ENCODE measurements around the gene RAI1.

The RAI1 gene

DNA sequence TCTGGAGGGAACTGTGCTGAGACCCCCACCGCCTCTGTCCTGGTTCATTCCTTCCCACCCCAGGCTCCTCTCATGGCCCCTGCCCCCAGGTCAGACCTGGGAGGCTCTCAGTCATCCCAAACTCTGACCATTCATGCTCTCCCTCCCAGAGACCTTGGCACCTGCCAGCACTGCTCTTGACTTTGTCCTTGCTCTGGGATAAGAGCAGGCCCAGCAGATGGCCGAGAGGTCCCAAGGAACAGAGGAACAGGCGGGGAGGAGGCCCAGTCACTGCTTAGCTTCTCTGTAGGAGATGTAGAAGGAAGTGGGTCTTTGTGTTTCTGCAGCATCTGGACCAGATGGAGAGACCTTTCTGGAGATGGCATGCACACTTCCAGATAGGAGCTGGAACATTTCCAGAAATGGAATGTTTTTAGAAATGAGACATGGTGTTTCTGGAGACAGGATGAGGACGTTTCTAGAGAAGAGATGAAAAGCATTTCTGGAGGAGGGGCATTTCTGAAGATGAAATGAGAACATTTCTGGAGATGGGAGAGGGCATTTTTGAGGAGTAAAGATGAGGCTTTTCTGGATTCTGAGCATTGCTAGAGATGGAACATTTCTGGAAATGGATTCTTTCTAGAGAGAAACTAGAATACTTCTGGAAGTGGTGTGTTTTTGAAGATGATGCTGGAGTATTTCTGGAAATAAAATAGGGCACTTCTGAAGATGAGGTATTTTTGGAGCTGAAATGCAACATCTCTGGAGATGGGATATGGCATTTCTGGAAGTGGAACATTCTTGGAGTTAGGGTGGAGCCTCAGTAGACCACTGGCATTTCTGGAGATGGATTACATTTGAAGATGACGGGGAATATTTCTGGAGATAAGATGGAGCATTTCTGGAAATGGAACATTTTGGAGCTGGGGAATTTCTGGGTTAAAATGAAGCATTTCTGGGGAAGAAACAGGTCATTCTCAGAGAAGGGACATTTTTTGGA is 55.2 kb downstream of the RAI1 start:
- no peak for DNase-seq

DNA sequence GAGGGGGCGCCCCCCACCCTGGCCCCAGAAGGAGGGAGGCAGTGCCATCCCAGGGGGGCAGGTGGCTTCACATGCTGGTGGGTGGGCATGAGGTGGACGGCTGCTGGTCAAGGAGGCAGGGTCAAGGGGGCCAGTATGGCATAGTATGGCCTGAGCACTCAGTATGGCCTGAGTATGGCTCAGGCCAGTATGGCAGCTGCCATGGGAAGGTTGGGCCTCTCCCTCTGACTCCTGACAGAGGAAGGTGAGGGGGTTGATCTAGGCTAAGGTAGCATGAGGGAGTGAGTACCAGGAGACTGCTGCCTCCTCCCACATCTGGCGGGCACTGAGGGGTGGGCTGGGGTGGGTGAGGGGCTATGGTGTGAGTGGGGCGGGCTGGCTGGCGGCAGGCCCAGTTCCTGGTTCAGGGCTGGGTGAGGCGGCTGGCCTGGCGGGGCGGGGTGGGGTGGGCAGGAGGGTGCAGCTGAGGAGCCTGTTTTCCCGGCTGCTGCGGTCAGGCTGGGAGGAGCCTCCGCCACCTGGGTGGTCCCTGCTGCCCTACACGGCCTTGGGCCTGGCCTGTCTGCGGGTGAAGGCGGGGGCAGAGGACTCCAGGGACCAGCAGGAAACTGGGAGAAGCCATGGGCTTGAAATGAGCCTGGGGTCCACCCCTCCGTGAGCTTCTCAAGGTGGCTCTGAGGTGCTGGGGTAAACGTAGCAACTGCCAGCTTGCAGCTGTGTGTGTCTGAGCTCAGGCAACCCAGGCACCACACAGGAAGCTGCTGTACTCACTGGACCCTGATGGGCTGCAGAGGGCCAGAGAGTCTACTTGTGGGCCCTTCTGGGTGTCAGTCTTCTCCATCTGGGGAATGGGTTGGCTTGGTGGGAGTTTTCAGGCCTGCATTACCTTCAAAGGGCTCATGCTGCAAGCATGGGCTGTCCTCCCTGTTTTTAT is 57.0 kb downstream of the RAI1 start:
- DNase-seq, result no peak

DNA sequence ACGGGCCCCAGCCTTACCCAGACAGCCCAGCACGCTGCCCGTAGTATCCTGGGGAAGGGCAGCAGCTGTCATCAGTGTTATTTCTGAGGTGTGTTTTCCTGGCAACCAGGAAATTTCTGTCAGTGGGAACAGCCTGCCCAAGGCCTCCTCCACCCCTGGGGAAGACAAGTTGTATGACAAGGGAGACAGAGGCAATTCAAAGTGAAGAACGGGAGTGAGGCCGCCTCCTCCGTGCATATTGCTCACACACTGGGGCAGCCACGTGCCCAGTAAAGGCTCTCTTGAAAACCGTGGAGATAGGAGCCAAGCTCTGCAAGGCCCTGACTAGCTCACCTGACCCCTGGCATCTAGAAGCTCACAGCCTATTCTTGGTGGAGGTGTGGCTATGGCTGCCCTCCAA is 57.6 kb downstream of the RAI1 start:
- no peak for DNase-seq

DNA sequence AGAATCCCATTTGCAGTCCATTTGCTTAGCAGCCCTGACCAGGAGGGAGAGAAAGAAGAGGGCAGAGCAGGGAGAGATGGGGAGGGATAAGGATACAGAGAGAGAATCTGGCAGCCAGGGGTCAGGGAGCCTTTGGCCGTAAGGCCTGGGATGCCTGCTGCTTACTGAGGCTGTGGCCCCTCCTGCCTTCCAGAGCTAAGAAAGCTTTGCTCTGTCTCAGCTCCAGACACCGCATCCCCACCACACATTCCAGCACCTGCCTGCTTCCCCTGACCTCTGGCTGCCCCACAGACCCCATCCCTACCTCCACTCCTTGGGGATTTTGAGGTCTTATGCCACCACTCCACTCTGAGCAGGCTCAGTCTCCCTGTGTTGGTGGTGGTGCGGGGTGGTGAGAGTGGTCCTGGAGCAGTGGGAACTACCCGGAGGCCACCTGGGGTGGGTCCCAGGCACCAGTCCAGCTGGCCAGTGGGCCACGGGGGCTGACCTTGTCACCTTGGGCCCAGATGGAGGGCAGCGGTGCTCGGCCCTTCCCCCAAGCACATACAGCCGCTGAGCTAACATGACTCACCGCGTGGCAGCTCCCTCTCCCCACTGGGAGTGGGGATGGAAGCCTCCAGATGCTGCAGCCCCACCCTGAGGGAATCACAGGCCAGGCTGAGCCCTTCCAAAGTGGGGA is 58.3 kb downstream of the RAI1 start:
- DNase-seq, result no peak

DNA sequence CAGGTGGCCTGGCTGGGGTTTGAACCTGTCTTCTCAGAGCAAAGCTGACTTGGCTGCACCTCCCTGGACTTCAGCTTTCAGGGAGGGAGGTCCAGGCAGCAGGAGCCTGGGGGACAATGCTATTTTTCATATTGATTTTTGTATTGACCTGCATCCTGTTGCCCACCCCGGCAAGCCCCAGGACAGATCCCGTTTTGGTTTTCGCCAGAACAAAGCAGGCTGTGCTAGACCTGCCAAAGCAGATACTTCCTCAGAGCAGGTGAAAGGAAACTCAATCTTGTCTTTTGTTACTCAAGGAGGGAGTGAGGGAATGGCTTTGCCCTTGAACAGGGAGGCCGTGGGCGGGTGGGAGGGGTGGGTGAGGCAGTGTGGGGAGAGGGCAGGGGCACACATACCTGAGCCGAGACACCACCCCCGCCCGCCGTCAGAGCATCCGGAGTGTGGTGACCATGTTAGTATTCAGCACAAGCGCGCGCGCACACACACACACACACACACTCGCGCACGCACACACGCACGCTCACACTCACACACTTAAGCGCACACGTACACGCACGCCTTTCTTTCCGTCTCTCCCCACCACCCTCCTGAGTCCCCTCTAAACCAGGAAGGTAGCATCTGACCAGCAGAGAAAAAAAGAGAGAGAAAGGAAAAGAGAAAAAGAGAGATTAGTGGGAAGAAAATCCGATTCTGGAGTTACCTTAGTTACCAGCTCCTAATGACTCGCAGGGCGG is 59.5 kb downstream of the RAI1 start:
- DNase-seq, result no peak

DNA sequence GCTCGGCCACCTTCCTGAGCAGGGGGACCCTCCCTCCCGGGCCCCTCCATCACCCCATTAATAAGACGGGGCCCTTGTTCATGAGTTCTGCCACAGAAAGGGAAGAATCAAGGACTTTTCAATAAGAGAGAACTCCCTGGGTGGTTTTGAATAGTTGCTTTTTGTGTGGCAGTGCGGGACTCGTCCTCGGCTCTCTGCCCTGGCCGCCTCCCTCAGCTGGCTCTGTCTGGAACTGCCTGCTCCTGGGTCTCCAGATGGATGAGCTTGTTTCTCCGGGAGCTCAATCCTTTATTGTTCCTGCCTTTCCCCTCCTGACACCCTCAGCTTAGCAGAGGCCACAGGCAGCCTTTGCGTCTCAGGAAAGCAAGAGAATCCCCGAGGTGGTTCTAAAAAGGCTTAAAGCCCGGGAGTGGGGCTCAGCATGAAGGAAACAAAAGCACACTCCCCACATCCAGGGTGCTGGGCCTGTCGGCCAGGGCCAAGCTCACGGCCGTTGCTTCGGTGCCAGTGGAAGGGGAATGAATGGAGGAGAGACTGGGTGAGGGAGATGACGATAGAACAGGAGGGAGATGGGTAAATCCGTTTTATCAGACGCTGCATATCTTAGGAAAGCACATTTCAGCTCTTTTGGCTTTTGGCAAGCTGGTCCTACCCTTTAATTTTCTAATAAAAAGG is 60.2 kb downstream of the RAI1 start:
- DNase-seq, result no peak

DNA sequence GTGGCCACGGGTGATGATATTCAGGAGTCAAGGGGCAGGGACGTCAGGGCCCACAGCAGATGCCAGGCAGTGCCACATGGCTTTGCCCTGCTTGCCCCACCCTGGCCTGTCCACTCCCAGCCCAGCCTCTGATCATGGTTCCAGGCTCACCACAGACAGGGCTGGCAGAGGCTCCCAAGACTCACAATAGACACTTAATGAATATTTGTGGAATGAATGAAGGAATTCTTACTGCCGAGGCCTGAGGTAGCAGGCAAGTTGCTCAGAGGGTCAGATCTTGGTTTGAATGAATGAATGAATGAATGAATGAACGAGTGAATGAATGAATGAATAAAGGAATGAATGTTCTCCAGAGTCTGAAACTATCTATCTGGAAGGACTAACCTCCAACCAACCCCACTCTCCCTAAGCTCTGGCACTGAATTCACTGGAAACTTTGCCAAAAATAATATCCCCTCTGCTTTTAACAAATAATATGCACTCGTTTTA is 60.9 kb downstream of the RAI1 start:
- no peak for DNase-seq

DNA sequence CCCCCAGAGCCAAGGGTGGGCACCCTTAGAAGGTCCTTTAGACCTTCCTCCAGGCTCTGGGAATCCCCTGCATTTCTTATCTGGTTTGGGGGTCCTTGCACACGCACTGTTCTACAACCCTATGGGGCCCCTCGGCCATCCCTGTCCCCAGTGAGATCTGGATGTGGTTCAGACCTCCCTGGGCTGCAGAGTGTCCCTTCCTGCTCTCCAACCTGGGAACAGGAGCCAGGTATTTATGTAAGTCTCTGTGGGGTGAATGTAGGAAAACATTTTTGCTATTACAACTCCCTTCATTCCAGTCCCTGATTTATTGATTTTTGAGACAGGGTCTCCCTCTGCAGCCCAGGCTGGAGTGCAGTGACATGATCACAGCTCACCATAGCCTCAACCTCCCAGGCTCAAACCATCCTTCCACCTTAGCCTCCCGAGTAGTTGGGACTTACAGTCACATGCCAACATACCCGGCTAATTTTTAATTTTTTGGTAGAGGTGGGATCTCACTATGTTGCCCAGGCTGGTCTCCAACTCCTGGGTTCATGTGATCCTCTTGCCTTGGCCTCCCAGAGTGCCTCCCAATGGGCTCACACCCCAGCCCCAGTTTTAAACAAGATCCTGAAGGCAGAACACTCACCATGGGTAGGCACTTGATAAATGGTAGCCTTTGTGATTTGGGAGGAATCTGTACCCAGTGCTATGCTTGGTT is 61.6 kb downstream of the RAI1 start:
- DNase-seq, result no peak

DNA sequence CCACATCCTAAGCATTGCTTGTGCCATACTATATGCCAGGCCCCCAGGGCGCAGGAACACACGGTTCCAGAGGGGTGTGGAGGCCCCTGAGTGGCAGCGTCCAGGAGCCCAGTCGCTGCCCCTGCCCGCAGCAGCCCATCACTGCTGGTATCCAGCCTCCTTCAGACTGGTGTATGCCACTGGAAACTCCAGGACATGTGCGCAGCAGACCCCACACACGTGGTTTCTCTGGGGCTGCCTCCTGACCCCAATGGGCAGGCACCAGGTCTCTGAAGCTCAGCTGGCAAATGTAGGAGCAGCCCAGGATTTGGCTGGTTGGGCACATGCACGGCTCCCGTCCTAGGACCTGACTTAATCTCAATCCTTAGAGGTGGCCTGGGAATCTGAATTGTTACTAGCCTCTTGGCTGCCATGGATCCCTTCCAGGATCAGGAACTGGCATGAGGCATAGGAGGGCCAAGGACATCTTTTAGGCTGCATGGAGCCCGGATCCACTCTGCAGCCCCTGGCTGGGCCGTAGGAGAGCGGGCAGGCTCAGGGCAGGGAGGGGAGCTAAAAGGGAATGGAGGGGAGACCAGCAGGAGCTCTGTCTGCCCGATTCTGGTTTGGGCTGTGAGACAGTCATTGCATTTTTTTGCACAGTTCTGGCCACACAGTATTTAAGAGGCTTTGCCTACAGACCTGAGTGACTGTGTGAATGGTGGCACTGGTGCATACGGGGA is 62.3 kb downstream of the RAI1 start:
- DNase-seq, result no peak

DNA sequence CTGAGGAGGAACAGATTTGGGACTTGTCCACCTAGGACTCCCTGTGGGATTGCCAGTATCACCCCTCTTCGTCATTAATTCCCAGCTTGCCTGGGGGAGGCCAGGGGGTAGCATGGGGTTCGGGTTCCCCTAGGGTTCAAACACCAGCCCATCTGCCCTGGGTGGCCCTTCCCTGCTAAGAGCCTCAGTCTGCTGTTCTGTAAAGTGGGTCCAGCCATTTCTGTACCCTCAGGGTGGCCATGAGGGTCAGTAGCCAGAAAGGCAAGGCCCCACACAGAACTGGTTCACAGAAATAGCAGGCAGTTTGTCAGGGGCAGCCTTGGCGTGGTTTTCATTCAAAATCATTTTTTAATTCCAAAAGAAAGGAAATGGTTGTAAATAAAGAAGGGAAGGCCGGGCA is 62.9 kb downstream of the RAI1 start:
- no peak for DNase-seq

DNA sequence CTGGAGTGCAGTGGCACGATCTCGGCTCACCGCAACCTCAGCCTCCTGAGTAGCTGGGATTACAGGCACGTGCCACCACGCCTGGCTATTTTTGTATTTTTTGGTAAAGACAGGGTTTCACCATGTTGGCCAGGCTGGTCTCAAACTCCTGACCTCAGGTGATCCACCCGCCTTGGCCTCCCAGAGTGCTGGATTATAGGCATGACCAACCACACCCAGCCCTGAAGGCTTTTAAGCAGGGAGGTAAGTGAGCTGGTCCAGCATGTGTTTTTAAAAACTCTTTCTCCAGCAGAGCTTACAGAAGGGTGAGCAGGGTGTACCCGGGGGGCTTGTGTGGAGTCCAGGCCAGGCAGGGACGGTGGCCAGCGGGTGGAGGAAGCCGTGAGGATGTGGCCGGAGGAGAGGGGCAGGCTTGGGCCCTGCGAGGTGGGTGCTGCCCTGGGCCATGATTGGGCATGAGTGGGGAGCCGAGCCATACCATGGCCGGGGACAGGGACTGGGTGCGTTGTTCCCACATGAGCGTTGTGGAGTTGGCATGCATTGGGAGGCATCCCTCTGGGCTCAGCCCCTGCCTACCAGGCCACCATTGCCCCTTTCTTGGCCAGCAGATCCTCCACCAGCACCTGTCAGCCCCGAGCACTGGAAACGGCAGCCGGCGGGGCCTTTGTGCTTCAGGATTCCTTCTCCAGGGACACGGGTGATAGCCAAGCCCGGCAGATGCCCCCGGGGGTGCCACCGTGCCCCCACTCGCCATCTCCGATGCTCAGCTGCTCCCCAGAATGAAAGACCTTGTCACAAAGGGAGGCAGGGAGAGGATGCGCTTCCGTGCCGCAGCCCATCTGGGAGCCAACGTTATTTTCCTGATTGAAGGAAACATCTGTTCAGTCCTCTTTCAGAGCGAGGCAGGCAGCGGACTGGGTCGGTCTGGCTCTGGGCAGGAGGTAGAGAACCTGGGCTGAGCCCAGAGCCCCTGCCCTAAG is 64.5 kb downstream of the RAI1 start:
- DNase-seq, result no peak

DNA sequence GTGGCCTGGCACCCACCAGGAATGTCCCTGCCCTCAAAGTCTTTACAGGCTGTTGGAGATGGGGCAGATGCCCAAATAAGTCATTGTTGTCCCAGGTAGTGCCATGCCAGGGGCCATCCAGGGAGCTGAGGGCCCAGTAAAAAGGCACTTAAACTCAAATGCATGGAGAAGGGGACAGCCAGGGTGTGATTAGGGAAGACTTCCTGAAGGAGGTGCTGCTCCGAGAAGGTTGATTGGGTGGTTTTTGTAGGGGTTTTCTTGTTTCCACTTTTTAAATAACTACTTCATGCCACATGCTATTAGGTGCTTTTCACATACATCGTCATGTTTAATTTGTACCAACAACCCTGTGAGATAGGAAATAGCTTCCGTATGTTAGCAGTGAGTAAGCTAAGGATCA is 66.9 kb downstream of the RAI1 start:
- no peak for DNase-seq

DNA sequence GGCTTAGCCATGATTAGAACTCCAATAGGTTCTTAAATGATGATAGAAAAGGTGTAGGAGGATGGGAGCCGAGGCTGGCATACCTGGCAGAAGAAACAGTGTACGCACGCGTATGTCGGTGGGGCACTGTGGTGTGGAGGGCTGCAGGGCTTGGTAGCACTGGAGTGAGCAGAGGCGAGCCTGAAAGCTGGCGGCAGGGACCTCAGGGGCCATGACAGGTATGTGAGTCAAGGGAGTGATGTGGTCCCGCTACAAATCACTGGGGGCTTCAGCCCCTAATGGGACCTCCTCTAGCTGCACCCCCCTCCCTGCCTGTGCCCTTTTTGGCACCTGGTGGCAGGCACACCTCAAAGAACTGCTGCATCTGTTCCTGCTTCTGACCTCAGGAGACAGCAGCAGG is 67.3 kb downstream of the RAI1 start:
- DNase-seq, result no peak

DNA sequence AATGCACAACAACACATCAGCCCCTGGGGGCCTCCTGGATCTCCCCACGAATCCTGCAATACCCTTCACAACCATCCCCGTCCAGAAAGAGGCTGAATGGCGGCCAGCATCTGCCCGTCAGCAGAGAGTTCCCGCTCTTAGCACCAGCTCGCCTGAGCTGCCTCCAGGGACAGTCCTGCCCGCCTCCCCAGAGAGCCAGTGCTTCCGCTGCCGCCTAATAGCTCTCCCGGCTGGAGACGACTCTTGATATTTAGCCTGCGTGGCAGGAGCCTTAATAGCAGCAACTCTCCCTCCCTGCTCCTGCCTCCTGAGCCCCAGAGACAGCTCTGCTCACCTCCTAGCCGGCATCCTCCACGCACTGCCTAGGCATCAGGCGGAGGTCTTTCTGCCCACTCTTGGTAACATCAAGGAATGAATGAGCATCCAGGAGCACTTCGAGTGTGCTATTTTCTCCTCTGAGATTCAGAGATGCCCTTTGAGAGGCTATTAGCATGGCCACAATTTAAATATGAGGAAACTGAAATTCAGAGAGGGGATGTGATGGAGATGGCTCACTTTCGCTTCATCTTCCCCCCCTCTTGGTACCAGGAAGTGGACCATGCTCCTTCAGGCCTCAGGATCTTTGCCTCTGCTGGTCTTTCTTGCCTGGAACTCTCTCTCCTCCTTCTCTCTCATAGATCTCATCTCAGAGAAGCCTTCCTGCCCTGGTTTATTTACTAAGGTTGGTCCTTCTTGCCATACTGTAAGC is 67.9 kb downstream of the RAI1 start:
- no peak for DNase-seq

DNA sequence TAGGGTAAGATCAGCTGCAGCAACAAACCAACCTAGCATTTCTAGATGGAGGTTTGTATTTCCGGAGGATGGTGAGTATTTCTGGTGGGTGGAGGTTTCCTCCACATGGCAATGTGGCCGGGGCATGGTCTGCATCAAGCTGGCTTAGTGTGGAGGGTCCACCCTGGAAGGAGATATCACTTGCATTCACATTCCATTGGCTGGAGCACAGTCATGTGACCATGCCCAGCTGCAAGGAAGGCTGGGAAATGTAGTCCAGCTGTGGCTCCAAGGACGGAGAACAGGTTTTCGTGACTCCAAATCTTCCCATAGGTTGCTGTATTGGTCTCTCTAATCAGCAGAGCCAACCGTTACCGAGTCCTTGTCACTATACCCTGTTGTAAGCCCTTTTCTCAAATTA is 68.7 kb downstream of the RAI1 start:
- no peak for DNase-seq

DNA sequence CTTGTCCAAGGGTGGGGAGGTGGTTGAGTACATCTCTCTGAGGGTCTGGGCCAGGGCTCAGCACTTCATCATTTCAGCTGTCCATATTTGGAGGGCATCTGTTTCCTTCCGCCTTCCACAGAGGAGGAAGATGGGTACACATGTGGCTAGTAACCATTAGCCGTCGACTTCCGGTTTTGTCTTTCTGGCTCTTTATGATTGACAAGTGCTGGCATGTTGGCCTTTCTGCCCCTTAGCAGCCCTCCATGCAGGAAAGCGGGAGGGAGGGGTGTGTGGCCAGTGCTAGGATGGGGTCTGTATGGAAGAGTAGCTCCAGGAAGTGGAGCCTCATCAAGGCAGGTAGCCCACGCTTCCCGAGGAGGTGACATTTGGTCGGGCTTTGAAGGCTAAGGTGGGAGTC is 69.6 kb downstream of the RAI1 start:
- DNase-seq, result peak; percentile 31

DNA sequence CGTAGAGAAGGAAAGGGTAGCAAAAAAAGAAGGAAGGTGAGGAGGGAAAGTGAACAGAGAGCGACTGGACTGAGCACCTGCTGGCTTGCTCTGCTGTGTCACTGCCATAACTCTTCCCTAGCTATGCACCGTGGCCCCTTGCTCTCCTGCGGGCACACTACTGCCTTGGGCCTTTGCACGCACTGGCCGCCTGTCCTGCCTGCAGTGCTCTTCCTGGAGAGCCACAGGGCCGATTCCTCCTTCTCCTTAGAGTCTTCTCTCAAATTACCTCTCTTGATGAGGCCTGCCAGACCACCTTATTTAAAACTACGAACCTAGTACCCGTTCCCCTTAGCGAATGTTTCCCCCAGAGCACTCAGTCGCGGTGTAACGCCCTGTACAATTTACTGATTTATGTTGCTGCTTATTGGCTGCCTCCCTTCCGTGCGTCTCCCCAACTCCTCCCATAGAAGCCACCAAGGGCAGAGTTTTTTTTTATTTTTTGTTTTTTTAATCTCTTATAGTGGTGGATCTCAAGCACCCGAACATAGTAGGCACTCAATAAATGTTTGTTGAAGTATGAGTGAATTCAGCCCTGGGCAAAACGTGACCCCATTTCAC is 70.3 kb downstream of the RAI1 start:
- DNase-seq, result peak; percentile 46

Data from KG1 (cell line).